IMR-90 (cell line): ENCODE measurements around the gene LIN28A.

Experiments
- CHD1 ChIP-seq: IDR thresholded peaks from 2 replicates; pipeline ENCODE4 v1.6.1; 2012; ENCODE audit warnings: low read depth, low read length, improper control_type of control experiment
- MAFK ChIP-seq: IDR thresholded peaks from 2 replicates; pipeline ENCODE4 v1.6.1; 2012; ENCODE audit warnings: low read depth, low read length, improper control_type of control experiment
- RCOR1 ChIP-seq: IDR thresholded peaks from 2 replicates; pipeline ENCODE4 v1.6.1; 2012; ENCODE audit warnings: mild to moderate bottlenecking, low read length, improper control_type of control experiment; ENCODE audit not compliant: insufficient replicate concordance
- TF ChIP-seq, protein P1 (sequence below): conservative IDR thresholded peaks from 2 replicates; pipeline ENCODE4 v1.5.1; 2012; ENCODE audit warnings: mild to moderate bottlenecking, low read depth, low read length, improper control_type of control experiment
- TF ChIP-seq, protein P2 (sequence below): fragments of 150-350 bp; IDR thresholded peaks from 2 replicates; pipeline ENCODE4 v1.6.1; 2017; ENCODE audit warnings: mild to moderate bottlenecking, antibody characterized with exemption, low read length, low read depth

DNA sequence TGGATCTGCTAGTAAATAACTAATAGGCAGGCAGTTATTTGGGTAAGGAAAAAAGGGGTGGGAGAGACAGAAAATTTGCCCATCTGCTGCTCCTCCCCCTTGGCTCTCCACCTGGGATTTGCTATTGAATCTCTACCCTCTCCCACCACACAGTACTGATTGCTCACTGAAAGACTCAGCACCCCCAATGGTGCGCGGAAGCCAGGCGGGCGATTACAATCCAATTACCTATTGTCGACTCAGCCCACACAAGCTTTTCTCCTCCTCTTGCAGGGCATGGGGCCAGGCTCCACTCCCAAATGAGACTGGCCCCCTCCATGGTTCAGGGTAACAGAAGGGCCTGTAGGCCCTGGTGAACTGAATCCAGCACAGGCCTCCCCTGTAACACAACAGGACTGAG lies 58.9 kb downstream of the LIN28A start:
- TF ChIP-seq, protein P1, sequence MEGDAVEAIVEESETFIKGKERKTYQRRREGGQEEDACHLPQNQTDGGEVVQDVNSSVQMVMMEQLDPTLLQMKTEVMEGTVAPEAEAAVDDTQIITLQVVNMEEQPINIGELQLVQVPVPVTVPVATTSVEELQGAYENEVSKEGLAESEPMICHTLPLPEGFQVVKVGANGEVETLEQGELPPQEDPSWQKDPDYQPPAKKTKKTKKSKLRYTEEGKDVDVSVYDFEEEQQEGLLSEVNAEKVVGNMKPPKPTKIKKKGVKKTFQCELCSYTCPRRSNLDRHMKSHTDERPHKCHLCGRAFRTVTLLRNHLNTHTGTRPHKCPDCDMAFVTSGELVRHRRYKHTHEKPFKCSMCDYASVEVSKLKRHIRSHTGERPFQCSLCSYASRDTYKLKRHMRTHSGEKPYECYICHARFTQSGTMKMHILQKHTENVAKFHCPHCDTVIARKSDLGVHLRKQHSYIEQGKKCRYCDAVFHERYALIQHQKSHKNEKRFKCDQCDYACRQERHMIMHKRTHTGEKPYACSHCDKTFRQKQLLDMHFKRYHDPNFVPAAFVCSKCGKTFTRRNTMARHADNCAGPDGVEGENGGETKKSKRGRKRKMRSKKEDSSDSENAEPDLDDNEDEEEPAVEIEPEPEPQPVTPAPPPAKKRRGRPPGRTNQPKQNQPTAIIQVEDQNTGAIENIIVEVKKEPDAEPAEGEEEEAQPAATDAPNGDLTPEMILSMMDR = no peak
- TF ChIP-seq CHD1 (no peak), RCOR1 (no peak), MAFK (no peak)
- TF ChIP-seq, protein P2, sequence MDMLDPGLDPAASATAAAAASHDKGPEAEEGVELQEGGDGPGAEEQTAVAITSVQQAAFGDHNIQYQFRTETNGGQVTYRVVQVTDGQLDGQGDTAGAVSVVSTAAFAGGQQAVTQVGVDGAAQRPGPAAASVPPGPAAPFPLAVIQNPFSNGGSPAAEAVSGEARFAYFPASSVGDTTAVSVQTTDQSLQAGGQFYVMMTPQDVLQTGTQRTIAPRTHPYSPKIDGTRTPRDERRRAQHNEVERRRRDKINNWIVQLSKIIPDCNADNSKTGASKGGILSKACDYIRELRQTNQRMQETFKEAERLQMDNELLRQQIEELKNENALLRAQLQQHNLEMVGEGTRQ = no peak
